NOMO-1 (cell line): ENCODE results near the gene MAD2L1BP.

Source experiments
- DNase-seq, 2 experiments: peaks; one replicate each; lab custom pipeline; 2025; ENCODE audit not compliant: unreplicated experiment in 2 of 2; lab: John Stamatoyannopoulos, UW

MAD2L1BP gene

GRCh38 chr6:43665376-43665775 lies 29.7 kb downstream of the MAD2L1BP start:
- DNase-seq, result no peak

GRCh38 chr6:43666196-43666920 lies 30.7 kb downstream of the MAD2L1BP start:
- no peak for DNase-seq

DNA sequence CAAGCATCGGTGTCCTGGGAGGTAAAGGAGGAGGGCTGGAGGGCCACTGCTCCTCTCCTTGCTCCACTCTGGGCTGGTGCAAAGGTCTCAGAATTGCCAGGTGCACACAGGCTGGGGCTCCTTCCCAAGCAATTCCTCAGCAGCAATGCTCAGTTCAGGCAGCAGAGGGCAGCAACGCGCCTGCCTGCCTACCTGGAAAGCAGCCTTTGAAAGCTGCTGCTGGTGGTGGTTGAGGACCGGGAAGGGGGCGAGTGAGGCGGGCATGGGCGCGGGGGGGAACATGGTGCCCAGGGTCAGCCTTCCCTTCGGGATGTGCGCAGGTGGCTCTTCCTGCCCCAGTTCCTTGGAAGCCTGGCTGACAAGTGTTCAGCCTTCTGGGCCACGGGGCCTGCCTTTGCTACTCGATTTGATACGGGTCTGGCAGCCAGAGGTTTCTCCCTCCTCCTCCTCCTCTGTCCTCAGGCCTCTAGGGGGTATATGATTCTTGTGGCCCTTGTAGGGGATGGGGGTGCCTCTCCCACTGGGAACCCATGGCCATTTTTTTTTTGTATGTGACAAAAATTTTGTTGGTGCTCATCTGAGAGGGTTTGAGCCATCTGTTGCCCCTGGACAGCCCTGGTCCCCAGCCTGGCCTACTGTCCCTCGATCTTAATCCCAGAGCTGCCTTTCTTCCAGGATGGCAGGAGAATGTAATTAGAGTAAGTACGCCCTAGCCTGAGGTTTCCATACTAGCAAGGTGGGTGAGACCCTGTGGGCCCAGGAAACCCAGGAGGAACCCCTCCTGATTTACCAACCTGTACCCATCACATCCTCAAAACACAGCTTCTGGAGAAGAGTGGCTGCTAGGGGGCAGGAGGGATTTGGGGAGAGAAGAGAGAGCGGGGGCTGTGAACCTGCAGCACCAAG lies 31.9 kb downstream of the MAD2L1BP start:
- DNase-seq, result peak; percentile 33 to 56

DNA sequence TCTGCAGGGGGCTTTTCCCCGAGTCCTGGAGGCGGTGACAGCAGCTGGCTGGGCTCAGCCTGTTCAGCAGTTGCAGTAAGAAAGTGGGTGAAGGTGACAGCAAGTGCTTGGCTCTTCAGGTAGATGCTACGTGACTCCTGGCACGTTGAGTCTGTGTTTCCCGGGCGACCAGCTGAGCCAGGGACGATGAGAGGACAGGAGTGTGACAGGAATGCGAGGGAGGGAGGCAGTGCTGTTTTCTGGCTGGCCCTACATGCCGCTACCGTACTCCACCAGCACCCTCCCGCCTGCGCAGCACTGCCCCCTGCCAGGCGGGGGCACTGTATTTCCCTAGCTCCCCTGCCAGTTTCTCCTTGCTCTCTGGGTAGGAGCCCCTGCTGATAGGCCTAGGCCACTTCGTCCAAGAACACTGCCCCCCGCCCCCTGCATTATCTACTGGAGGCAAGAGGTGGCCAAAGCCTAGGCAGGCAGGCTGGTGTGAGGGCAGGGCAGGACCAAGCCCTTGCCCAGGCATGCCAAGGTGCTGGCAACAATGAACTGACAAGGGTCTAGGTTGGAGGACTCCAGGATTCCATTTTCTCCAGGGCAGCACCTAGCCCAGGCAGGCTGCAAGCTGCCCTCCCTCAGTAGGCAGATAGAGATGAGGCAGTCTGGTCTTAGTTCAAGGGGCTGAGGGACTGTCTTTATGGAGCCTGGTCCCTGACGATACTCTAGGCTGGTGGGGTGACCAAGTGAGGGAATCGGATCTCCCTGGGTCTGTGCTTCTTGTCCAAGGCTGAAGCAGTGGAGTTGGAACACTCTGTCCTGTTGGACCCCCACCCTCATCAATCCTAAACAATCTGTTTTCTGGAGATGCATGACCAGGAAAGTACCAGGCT lies 32.8 kb downstream of the MAD2L1BP start:
- DNase-seq, result peak in 1 of 2 experiments; percentile 30

GRCh38 chr6:43669050-43669921 lies 33.6 kb downstream of the MAD2L1BP start:
- DNase-seq, result no peak

GRCh38 chr6:43669922-43670622 lies 34.4 kb downstream of the MAD2L1BP start:
- DNase-seq, result no peak

DNA sequence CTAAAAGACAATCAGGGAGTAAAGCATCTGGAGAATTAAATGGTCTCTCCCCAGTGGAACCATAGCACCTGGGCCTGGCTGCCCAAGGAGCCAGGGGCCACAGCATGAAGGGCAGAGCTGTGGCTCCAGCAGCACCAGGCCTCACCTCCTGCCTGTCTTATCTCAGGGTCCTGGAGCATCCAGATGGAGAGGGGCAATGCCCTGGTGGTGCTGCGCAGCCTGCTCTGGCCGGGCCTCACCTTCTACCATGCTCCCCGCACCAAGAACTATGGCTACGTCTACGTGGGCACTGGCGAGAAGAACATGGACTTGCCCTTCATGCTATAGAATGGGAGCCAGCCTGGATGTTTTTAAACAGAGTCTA lies 35.0 kb downstream of the MAD2L1BP start:
- no peak for DNase-seq

DNA sequence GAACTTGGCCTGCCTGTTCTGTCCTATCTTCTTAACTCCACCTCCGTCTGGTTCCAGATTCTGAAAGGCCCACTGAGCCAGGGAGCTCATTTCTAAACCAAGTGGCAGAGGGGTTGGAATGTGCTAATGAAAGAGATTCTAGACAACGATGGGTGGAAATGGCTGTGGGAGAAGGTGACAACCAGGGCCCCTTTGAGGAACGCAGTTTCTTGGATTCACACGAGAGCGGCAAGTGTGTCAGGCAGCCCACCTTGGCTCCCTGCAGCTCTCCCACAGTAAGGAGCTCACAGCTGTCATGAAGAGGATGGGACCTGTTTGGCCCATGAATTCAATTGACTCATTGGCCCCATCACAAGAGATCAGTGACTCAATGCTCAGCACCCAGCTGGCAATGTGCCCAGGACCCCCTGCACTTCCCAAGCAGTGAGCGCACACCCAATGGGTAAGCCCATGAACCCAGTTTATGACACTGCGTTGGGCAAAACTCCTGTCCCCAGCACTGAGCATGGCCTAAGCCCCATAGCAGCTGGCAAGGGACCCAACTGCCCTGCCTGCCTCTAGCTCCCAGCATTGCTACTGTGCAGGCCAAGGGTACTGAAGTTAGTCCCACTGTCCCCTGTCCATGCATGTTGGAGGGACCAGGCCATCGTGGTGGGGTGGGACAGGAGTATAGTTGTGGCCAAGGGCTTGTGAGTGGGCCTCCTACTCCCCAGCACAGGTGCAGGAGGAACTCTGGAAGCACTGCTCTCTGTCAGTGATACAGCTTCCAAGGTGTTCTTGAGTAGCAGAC lies 35.6 kb downstream of the MAD2L1BP start:
- no peak for DNase-seq

GRCh38 chr6:43671801-43672690 lies 36.4 kb downstream of the MAD2L1BP start:
- DNase-seq, result no peak

DNA sequence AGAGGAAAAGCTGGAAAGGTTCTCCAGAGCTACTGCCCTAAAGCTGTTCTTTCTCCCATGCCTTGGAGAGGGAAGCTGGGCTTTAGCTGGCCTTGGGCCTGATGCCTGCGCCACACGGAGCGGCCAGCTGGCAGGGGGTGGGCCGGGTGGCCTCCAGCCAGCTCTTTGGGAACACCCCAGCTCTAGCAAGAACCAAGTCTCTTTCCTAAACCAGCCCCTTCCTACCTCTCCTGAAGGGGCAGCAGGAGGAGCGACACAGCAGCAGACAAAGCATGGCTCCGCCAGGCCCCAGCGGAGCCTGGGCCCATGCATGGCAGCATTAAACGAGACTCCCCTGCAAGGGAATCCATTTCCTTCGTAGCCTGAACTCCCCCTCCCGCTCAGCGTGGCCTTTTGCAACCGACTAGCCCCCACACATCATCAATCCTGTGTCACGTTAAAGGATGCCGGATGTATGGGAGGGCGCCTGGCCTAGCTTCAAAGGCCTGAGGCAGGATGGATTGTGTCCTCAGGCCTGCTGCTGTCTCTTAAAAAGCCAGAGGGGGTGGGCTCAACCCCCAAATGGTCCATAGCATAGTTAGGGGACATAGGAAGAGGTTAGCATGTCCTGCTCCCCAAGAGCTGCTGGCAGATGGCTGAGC lies 37.9 kb downstream of the MAD2L1BP start:
- DNase-seq, result no peak

DNA sequence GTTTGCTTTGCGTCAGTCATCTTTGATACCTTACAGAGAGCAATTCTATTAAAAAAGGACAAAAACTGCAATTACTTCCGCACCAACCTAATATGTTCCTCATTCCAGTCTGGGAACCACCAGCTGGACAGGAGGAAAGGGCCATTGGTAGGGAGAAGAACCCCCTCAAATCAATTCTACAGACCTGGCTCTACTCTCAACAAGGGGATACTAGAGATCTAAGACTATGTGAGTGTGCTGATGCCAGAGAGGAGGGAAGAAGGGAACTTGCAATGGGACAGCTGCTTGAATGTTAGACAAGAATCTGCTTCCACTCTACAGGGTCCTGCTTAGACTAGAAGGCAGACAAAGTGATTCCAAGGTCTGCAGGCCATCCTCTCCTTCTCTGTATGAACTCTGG lies 38.7 kb downstream of the MAD2L1BP start:
- no peak for DNase-seq

- no peak for DNase-seq
Measured at GRCh38 chr6:43674921-43675320, 39.3 kb downstream of the MAD2L1BP start.

GRCh38 chr6:43676962-43677606 lies 41.4 kb downstream of the MAD2L1BP start:
- no peak for DNase-seq

- no peak for DNase-seq
Measured at GRCh38 chr6:43677759-43678158, 42.1 kb downstream of the MAD2L1BP start.

DNA sequence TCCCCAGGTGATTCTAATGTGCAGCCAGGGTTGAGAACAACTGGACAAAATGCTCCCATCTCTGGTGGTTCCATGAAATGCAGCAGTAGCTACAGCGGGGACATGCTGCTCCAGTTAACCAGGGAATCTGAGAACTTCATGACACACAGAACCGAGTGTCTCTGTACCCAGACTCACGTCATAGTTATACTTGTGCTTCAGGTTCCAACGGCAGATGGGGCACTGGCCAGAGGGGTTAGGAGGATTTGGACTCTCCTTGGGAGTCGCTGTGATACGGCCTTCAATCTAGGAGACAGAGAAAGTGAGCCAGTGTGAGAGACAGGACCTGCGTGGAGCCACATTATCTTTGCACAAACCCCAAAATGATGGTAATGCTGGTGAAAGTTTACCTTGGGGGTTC lies 42.7 kb downstream of the MAD2L1BP start:
- no peak for DNase-seq

DNA sequence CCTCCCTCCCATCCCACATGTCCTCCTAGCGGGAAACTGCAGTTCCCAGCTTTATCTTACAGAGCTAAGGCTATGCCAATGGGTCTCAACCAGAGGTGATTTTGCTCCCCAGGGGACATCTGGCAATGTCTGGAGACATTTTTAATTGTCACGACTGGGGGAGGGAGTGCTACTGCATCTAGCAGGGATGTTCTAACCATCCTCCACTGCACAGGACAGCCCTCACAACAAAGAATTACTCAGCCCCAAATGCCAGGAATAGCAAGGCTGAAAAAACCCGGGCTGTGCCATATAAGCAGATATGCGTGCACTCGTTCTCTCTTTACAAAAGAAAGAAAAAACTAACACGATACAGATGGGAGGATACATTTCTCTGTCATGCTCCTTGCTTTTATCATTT lies 43.4 kb downstream of the MAD2L1BP start:
- no peak for DNase-seq
